Mesenchymal stem cell (in vitro differentiated cells and primary cell): ENCODE data around the gene ST7.

Experiments
- DNase-seq: peaks from one replicate; pipeline ENCODE4 v3.0.0-alpha.2; 2013
- H2AFZ ChIP-seq: one replicate; pipeline ENCODE4 v1.6.1; 2013; ENCODE audit warnings: low read depth, mild to moderate bottlenecking, control low read depth, inconsistent platforms, low read length, moderate library complexity
- H2AK5ac ChIP-seq: 2 replicates; pipeline ENCODE4 v1.6.1; 2013; ENCODE audit warnings: low read length, moderate library complexity, mild to moderate bottlenecking, inconsistent platforms; ENCODE audit not compliant: severe bottlenecking
- H2BK120ac ChIP-seq: one replicate; pipeline ENCODE4 v1.6.1; 2013; ENCODE audit warnings: low read depth, mild to moderate bottlenecking, inconsistent platforms, low read length, moderate library complexity
- H2BK12ac ChIP-seq, 2 experiments: one replicate each; pipeline ENCODE4 v1.6.1; 2013; ENCODE audit warnings: inconsistent platforms in 2 of 2, low read length in 2 of 2, mild to moderate bottlenecking in 2 of 2, moderate library complexity in 2 of 2, control low read depth in 1 of 2
- H2BK15ac ChIP-seq: one replicate; pipeline ENCODE4 v1.6.1; 2013; ENCODE audit warnings: mild to moderate bottlenecking, low read depth, inconsistent platforms; ENCODE audit not compliant: poor library complexity, severe bottlenecking
- H2BK5ac ChIP-seq: 2 replicates; pipeline ENCODE4 v1.6.1; 2013; ENCODE audit warnings: low read depth, mild to moderate bottlenecking, low read length, control low read depth, inconsistent platforms; ENCODE audit not compliant: poor library complexity, severe bottlenecking
- H3K14ac ChIP-seq, 2 experiments: one replicate each; pipeline ENCODE4 v1.6.1; 2013; ENCODE audit warnings: inconsistent platforms in 2 of 2, low read length in 2 of 2, control low read depth in 1 of 2, mild to moderate bottlenecking in 1 of 2, moderate library complexity in 1 of 2
- H3K18ac ChIP-seq, 2 experiments: one replicate each; pipeline ENCODE4 v1.6.1; 2013; ENCODE audit warnings: inconsistent platforms in 2 of 2, low read length in 2 of 2, control low read depth in 1 of 2, low read depth in 1 of 2, mild to moderate bottlenecking in 1 of 2
- H3K23ac ChIP-seq, 2 experiments: one replicate each; pipeline ENCODE4 v1.6.1; 2013; ENCODE audit warnings: inconsistent platforms in 2 of 2, low read length in 2 of 2, mild to moderate bottlenecking in 2 of 2, moderate library complexity in 2 of 2, control low read depth in 1 of 2
- H3K27ac ChIP-seq: 2 replicates; pipeline ENCODE4 v1.5.1; 2013; ENCODE audit warnings: mild to moderate bottlenecking, moderate library complexity, low read length, control low read depth, inconsistent platforms; ENCODE audit not compliant: poor library complexity, severe bottlenecking
- H3K27me3 ChIP-seq, 2 experiments: 2 replicates each; pipeline versions ENCODE4 v1.6.1 to v1.7.0; 2013; ENCODE audit warnings: low read length in 2 of 2, mild to moderate bottlenecking in 2 of 2, moderate library complexity in 2 of 2, control low read depth in 1 of 2, inconsistent platforms in 1 of 2; ENCODE audit not compliant: control insufficient read depth in 1 of 2, insufficient read depth in 1 of 2
- H3K36me3 ChIP-seq, 2 experiments: 2 replicates each; pipeline versions ENCODE4 v1.6.1 to v1.7.0; 2013; ENCODE audit warnings: low read length in 2 of 2, control low read depth in 1 of 2, inconsistent platforms in 1 of 2, low read depth in 1 of 2, mild to moderate bottlenecking in 1 of 2; ENCODE audit not compliant: insufficient read depth in 2 of 2, control insufficient read depth in 1 of 2
- H3K4ac ChIP-seq, 2 experiments: one replicate each; pipeline ENCODE4 v1.6.1; 2013; ENCODE audit warnings: inconsistent platforms in 2 of 2, low read length in 2 of 2, mild to moderate bottlenecking in 2 of 2, moderate library complexity in 2 of 2, control low read depth in 1 of 2, low read depth in 1 of 2
- H3K4me1 ChIP-seq: 2 replicates; pipeline ENCODE4 v1.6.1; 2013; ENCODE audit warnings: low read depth, low read length, control low read depth; ENCODE audit not compliant: control insufficient read depth, insufficient read depth
- H3K4me2 ChIP-seq: 2 replicates; pipeline ENCODE4 v1.6.1; 2013; ENCODE audit warnings: low read length, mild to moderate bottlenecking, inconsistent platforms; ENCODE audit not compliant: poor library complexity, severe bottlenecking
- H3K4me3 ChIP-seq, 2 experiments: 2 replicates each; pipeline versions ENCODE4 v1.5.1 to v1.7.0; 2013; ENCODE audit warnings: low read length in 2 of 2, mild to moderate bottlenecking in 2 of 2, control low read depth in 1 of 2, low read depth in 1 of 2; ENCODE audit not compliant: insufficient read depth in 1 of 2
- H3K79me1 ChIP-seq: replicated peaks from 2 replicates; pipeline ENCODE4 v1.6.1; 2013; ENCODE audit warnings: mild to moderate bottlenecking, control low read depth, low read length, inconsistent platforms; ENCODE audit not compliant: poor library complexity, severe bottlenecking
- H3K9ac ChIP-seq: 2 replicates; pipeline ENCODE4 v1.7.0; 2013; ENCODE audit warnings: mild to moderate bottlenecking, low read length, moderate library complexity
- H3K9me3 ChIP-seq: 2 replicates; pipeline ENCODE4 v1.7.0; 2013; ENCODE audit warnings: mild to moderate bottlenecking, low read length; ENCODE audit not compliant: control insufficient read depth
- H4K8ac ChIP-seq: one replicate; pipeline ENCODE4 v1.6.1; 2013; ENCODE audit warnings: inconsistent platforms, mild to moderate bottlenecking, low read length, moderate library complexity
- H4K91ac ChIP-seq: one replicate; pipeline ENCODE4 v1.6.1; 2013; ENCODE audit warnings: mild to moderate bottlenecking, low read length, inconsistent platforms
- WGBS: methylation state at CpG from one replicate; pipeline ENCODE4 v1.1.7; 2013; ENCODE audit warnings: mixed read lengths; 5-methylcytosine and 5-hydroxymethylcytosine counted together

The ST7 gene

DNA sequence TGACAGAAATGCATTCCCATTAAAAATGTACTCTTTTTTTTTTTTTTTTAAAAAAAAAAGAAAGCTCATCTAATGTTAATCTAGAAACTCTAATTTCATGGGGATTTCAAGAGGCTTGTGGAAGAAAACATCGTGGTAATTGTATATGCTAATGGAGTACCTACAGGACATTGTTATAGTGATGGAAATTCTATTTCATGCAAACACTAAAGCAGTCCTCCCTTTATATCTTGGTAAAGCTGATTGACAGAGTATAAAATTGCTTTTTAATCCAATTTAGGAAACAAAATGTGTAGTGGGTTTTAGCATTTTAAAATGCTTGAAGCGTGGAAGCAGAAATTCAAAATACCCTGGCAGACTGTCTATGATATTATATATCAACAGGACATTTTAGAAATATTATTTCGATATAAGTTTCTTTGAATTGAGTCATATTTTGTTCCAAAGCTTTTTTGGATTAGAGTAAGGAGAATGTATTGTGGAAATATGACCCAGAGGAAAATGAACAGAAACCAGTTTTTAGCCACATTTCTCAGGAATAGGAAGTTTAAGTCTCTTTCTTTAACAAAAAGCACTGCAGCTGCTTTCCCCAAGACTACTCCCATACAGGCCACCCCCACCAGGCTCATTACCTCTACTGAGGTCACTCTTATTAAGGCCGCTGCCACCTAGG lies 247.6 kb downstream of the ST7 start:
- H2BK15ac ChIP-seq: no peak overlapping the region
- no peak overlapping the region for H2BK12ac ChIP-seq
- H3K18ac ChIP-seq: no peak overlapping the region
- H2AK5ac ChIP-seq: no peak overlapping the region
- no peak overlapping the region for H3K4me2 ChIP-seq
- 100% methylated on average over 2 of the region's 4 CpGs for WGBS
- peaks cover 12 to 26% of the 10 kb centered on the region in 2 experiments for H3K36me3 ChIP-seq
- no peak overlapping the region for H3K4ac ChIP-seq
- no peak overlapping the region for H4K91ac ChIP-seq
- no peak overlapping the region for H2BK120ac ChIP-seq
- no peak overlapping the region for H3K4me3 ChIP-seq
- no peaks in the 10 kb centered on the region for H3K27me3 ChIP-seq
- DNase-seq: no peak
- no peaks in the 10 kb centered on the region for H3K4me1 ChIP-seq
- no peak overlapping the region for H3K27ac ChIP-seq
- H2AFZ ChIP-seq: no peak overlapping the region
- peaks cover 2% of the 10 kb centered on the region for H3K79me1 ChIP-seq
- H3K9ac ChIP-seq: no peak overlapping the region
- H3K23ac ChIP-seq: no peak overlapping the region
- no peak overlapping the region for H4K8ac ChIP-seq
- no peak overlapping the region for H3K14ac ChIP-seq
- no peak overlapping the region for H2BK5ac ChIP-seq
- no peaks in the 10 kb centered on the region for H3K9me3 ChIP-seq

- H3K36me3 ChIP-seq: peaks cover 12 to 26% of the 10 kb centered on the region in 2 experiments
- H3K4me3 ChIP-seq: no peak overlapping the region
- H3K79me1 ChIP-seq: peaks cover 2% of the 10 kb centered on the region
- H2BK120ac ChIP-seq: no peak overlapping the region
- DNase-seq: no peak
- WGBS: 83% methylated on average over 3 of the region's 3 CpGs
- no peak overlapping the region for H2BK5ac ChIP-seq
- no peak overlapping the region for H4K91ac ChIP-seq
- no peaks in the 10 kb centered on the region for H3K4me1 ChIP-seq
- H4K8ac ChIP-seq: no peak overlapping the region
- H3K9ac ChIP-seq: no peak overlapping the region
- H3K9me3 ChIP-seq: no peaks in the 10 kb centered on the region
- H2AFZ ChIP-seq: no peak overlapping the region
- H2BK15ac ChIP-seq: no peak overlapping the region
- H2AK5ac ChIP-seq: no peak overlapping the region
- H3K14ac ChIP-seq: no peak overlapping the region
- no peak overlapping the region for H3K4me2 ChIP-seq
- no peaks in the 10 kb centered on the region for H3K27me3 ChIP-seq
- no peak overlapping the region for H3K23ac ChIP-seq
- H3K18ac ChIP-seq: no peak overlapping the region
- H3K4ac ChIP-seq: no peak overlapping the region
- no peak overlapping the region for H3K27ac ChIP-seq
- H2BK12ac ChIP-seq: no peak overlapping the region
Measured at GRCh38 chr7:117202511-117202910, 249.2 kb downstream of the ST7 start.

- Histone ChIP-seq H3K4ac (no peak overlapping the region), H3K18ac (no peak overlapping the region), H2AK5ac (no peak overlapping the region), H3K27ac (no peak overlapping the region), H3K9me3 (no peaks in the 10 kb centered on the region), H2BK120ac (no peak overlapping the region), H3K4me3 (no peak overlapping the region), H3K79me1 (peaks cover 2% of the 10 kb centered on the region), H3K4me1 (no peaks in the 10 kb centered on the region), H3K14ac (no peak overlapping the region), H2BK5ac (no peak overlapping the region), H2BK15ac (no peak overlapping the region), H4K8ac (no peak overlapping the region), H3K36me3 (peaks cover 13 to 20% of the 10 kb centered on the region in 2 experiments), H2AFZ (no peak overlapping the region), H4K91ac (no peak overlapping the region), H3K9ac (no peak overlapping the region), H3K23ac (no peak overlapping the region), H3K27me3 (no peaks in the 10 kb centered on the region), H2BK12ac (no peak overlapping the region), H3K4me2 (no peak overlapping the region)
- DNase-seq: no peak
- no CpG with 5 or more reads among the region's 1 CpG for WGBS
Measured at GRCh38 chr7:117203205-117203604, 249.9 kb downstream of the ST7 start.

DNA sequence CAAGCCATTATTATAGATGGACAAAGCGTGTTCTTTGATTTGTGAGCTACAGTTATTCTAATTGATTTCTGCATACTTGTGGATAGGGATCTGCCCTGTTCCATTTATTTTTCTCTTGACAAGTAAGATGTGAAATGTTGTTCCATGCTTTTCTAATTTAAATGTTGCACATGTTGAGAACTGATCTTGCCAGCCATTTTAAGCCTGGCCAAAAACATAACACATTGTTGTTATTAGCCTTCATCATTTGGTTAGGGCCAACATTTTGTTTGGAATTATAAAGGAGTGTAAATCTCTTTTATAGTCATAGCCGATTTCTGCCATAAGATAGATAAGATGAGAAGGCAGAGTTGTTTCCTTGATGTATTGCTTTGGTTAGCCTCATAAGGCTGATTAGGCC lies 252.6 kb downstream of the ST7 start:
- Histone ChIP-seq H3K4ac (no peak overlapping the region), H2AFZ (no peak overlapping the region), H3K27ac (no peak overlapping the region), H3K23ac (no peak overlapping the region), H4K8ac (no peak overlapping the region), H3K9me3 (no peaks in the 10 kb centered on the region), H3K9ac (no peak overlapping the region), H2AK5ac (no peak overlapping the region), H3K27me3 (no peaks in the 10 kb centered on the region), H3K18ac (no peak overlapping the region), H2BK5ac (no peak overlapping the region), H3K79me1 (peaks cover 1% of the 10 kb centered on the region), H2BK120ac (no peak overlapping the region), H2BK12ac (no peak overlapping the region), H3K4me1 (no peaks in the 10 kb centered on the region), H3K4me2 (no peak overlapping the region), H3K36me3 (peaks cover 12 to 22% of the 10 kb centered on the region in 2 experiments), H2BK15ac (no peak overlapping the region), H3K14ac (no peak overlapping the region), H4K91ac (no peak overlapping the region), H3K4me3 (no peak overlapping the region)
- WGBS: 92% methylated on average over 2 of the region's 2 CpGs
- DNase-seq: no peak
